ENCODE data around the gene PDZD2. TPM values are rescaled to one million over a fixed set of nuclear protein-coding genes. Genes with fewer than 3 reads are reported as not detected.

Gene PDZD2
- total and polyA plus RNA-seq, 11 donors: 28.3 to 116 (median 80.6) TPM

- WGBS, 4 donors: 69 to 89% (median 83%) methylated on average over 3 of the region's 3 CpGs
- no peaks in the 10 kb centered on the region for H3K9me3 ChIP-seq
- H3K4me1 ChIP-seq: peaks cover 0 to 55% (median 13%) of the 10 kb centered on the region in 12 donors
- DNase-seq (no peak), ATAC-seq (peak in 1 of 4 donors; percentile 37)
- no peaks in the 10 kb centered on the region for H3K27me3 ChIP-seq
- no peaks in the 10 kb centered on the region for H3K36me3 ChIP-seq
- H3K4me3 ChIP-seq: no peak overlapping the region
- no peak for TF ChIP-seq POLR2A (IDR thresholded peaks at IDR 0.05)
- TF ChIP-seq CTCF (IDR thresholded peaks at IDR 0.05): no peak
- no peak overlapping the region for H3K27ac ChIP-seq
- intact Hi-C loops (cut with DNase I): no loop called here
Observed at GRCh38 chr5:31651241-31651640, 12.3 kb downstream of the PDZD2 start.

GRCh38 chr5:31655491-31655890, 16.6 kb downstream of the PDZD2 start:
- ATAC-seq (no peak), DNase-seq (no peak)
- no peak overlapping the region for H3K27ac ChIP-seq
- H3K4me1 ChIP-seq: peaks cover 0 to 49% (median 21%) of the 10 kb centered on the region in 12 donors
- no peaks in the 10 kb centered on the region for H3K9me3 ChIP-seq
- H3K4me3 ChIP-seq: no peak overlapping the region
- no peaks in the 10 kb centered on the region for H3K27me3 ChIP-seq
- TF ChIP-seq CTCF (IDR thresholded peaks at IDR 0.05) (no peak), POLR2A (IDR thresholded peaks at IDR 0.05) (no peak)
- 93 to 98% (median 96%) methylated on average over 3 of the region's 3 CpGs for WGBS, 4 donors
- intact Hi-C loops (cut with DNase I): no loop called here
- H3K36me3 ChIP-seq: no peaks in the 10 kb centered on the region

GRCh38 chr5:31656806-31657205, 17.9 kb downstream of the PDZD2 start:
- H3K4me1 ChIP-seq: peaks cover 0 to 49% (median 27%) of the 10 kb centered on the region in 12 donors

More at GRCh38 chr5:31656806-31657205, 17.9 kb downstream of the PDZD2 start:
- H3K36me3 ChIP-seq: no peaks in the 10 kb centered on the region
- no peaks in the 10 kb centered on the region for H3K9me3 ChIP-seq
- H3K4me3 ChIP-seq: no peak overlapping the region
- ATAC-seq (peak in 1 of 4 donors; percentile 18), DNase-seq (no peak)
- peak overlapping the region in 1 of 12 donors; percentile 50 for H3K27ac ChIP-seq
- H3K27me3 ChIP-seq: no peaks in the 10 kb centered on the region
- TF ChIP-seq POLR2A (IDR thresholded peaks at IDR 0.05) (no peak), CTCF (IDR thresholded peaks at IDR 0.05) (no peak)
- WGBS, 4 donors: 59 to 75% (median 66%) methylated on average over 4 of the region's 4 CpGs
- intact Hi-C loops (cut with DNase I): no loop called here

All from heart left ventricle (tissue), 16 donors.